ENCODE data around the gene MAN1A1. TPM values are rescaled to one million over a fixed set of nuclear protein-coding genes. Genes with fewer than 3 reads are reported as not detected.

Gene MAN1A1
- total and polyA plus RNA-seq, 2 of the 4 experiments (the other 2 are of a cell fraction), result 5.9 to 6.4 TPM

DNA sequence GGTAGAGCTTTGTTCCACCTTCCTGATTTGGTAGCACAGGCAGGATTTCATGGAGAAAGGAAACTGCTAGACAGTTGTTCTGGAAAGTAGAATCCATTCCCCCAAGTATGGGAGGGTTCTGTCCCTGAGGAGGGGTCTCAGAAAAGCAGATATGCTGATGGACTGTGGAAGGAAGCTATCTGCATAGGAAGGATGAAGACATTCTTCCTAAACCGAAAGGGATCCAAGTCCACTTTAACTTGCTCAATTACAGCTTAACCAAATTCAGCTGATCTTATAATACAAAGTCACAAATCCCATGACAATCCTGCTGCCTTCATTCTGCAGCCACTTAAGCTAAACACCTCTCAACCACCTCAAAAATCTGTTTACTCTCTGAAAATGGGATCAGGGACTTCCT, 2.6 kb downstream of the MAN1A1 start:
- no peak overlapping the region for H2BK120ac ChIP-seq (ENCODE audit: low read depth, low read length)
- peak overlapping the region; percentile 22; the same call in 1 of the 2 replicates for H3K4me3 ChIP-seq (ENCODE audit: insufficient read depth, low read depth, low read length)
- ChIA-PET CTCF (interaction anchor here (0.8 to 0.9 kb wide), 2 partner anchors 218 to 371 kb away, joined by 3 read pairs; no protein-coding TSS in a partner anchor), POLR2A (ENCODE audit: unreplicated experiment) (no interaction called here)
- no peak overlapping the region for H4K8ac ChIP-seq (ENCODE audit: low read depth in 2 of 2, low read length in 2 of 2)
- H3K27ac ChIP-seq (ENCODE audit: insufficient read depth, low read length), result no peak overlapping the region
- DNase-seq (no peak), ATAC-seq (ENCODE audit: low read depth) (no peak)
- no peak overlapping the region for H2BK15ac ChIP-seq (ENCODE audit: low read depth, low read length)
- H3K9ac ChIP-seq (ENCODE audit: low read depth, low read length), result no peak overlapping the region
- no peaks in the 10 kb centered on the region; the same call in 1 of the 2 replicates for H3K9me1 ChIP-seq (ENCODE audit: insufficient read depth, low read length)
- H2AK9ac ChIP-seq (replicated peaks; ENCODE audit: low read depth, low read length, poor library complexity), result no peak overlapping the region
- H3K18ac ChIP-seq (ENCODE audit: low read depth, low read length), result no peak overlapping the region
- H3K56ac ChIP-seq (ENCODE audit: extremely low read depth, insufficient read depth, low read length), result no peak overlapping the region
- H3K79me1 ChIP-seq (ENCODE audit: low read depth in 1 of 2, low read length in 2 of 2), result peaks cover 5 to 16% of the 10 kb centered on the region in 2 experiments; a peak in 3 of 4 replicates
- no TSS peak for BruUV-seq (replicated peaks)
- no peak overlapping the region for H2BK5ac ChIP-seq (ENCODE audit: low read depth, low read length, poor library complexity, severe bottlenecking)
- peak overlapping the region; percentile 86 for H3K4me2 ChIP-seq (ENCODE audit: low read depth, low read length)
- H3K9me3 ChIP-seq (ENCODE audit: control insufficient read depth, insufficient read depth, low read length), result no peaks in the 10 kb centered on the region
- WGBS, 2 experiments (ENCODE audit: extremely low coverage in 2 of 2, insufficient read length in 1 of 2), result no CpG with 5 or more reads among the region's 1 CpG
- no peak overlapping the region for H2AK5ac ChIP-seq (ENCODE audit: low read depth, low read length)
- no peaks in the 10 kb centered on the region for H3K27me3 ChIP-seq (ENCODE audit: control insufficient read depth, insufficient read depth, low read length)
- no peak overlapping the region; the same call in 1 of the 2 replicates for H3K14ac ChIP-seq (replicated peaks; ENCODE audit: low read depth, low read length)
- H3K23ac ChIP-seq (ENCODE audit: low read depth, low read length), result no peak overlapping the region
- dilution Hi-C loops (cut with HindIII; ENCODE audit: low sequenced_read_pairs, unreplicated experiment) (no loop called here), in situ Hi-C loops (cut with MboI; ENCODE audit: low sequenced_read_pairs) (loop anchor here (5.0 kb wide), 1 partner anchor 195 kb away; no protein-coding TSS in a partner anchor), intact Hi-C loops (cut with micrococcal nuclease) (loop anchor here (1.0 to 10.0 kb wide), 3 partner anchors 85 to 1988 kb away; partner anchors contain the start of gene TBC1D32)
- H2BK20ac ChIP-seq (ENCODE audit: low read depth, low read length), result no peak overlapping the region
- no peak overlapping the region for H2AFZ ChIP-seq (replicated peaks; ENCODE audit: low read length, poor library complexity)
- H4K91ac ChIP-seq (ENCODE audit: insufficient read depth, low read depth, low read length), result no peak overlapping the region
- TF ChIP-seq MAZ (IDR thresholded peaks at IDR 0.05; ENCODE audit: borderline replicate concordance, low read depth, low read length) (no peak), NFE2L2 (IDR thresholded peaks at IDR 0.05; ENCODE audit: low read depth, low read length) (no peak), SMC3 (IDR thresholded peaks at IDR 0.05; ENCODE audit: low read depth, low read length) (no peak), CHD1 (IDR thresholded peaks at IDR 0.05; ENCODE audit: low read depth, low read length) (no peak), RAD21 (IDR thresholded peaks at IDR 0.05; ENCODE audit: low read length) (no peak), CEBPB (IDR thresholded peaks at IDR 0.05; ENCODE audit: low read depth, low read length) (no peak), MXI1 (IDR thresholded peaks at IDR 0.05; ENCODE audit: borderline replicate concordance, low read depth, low read length) (no peak), FOS (IDR thresholded peaks at IDR 0.05; ENCODE audit: low read depth, low read length) (no peak), BHLHE40 (IDR thresholded peaks at IDR 0.05; ENCODE audit: low read depth, low read length) (no peak), RFX5 (IDR thresholded peaks at IDR 0.05; ENCODE audit: low read depth, low read length) (no peak), MAFK (IDR thresholded peaks at IDR 0.05; ENCODE audit: low read depth, low read length) (no peak), RCOR1 (IDR thresholded peaks at IDR 0.05; ENCODE audit: insufficient replicate concordance, low read length) (no peak), POLR2A (IDR thresholded peaks at IDR 0.05; ENCODE audit: low read depth, low read length) (no peak), CTCF (conservative IDR thresholded peaks at IDR 0.05; ENCODE audit: low read depth, low read length) (no peak)
- TF ChIP-seq, protein P1, sequence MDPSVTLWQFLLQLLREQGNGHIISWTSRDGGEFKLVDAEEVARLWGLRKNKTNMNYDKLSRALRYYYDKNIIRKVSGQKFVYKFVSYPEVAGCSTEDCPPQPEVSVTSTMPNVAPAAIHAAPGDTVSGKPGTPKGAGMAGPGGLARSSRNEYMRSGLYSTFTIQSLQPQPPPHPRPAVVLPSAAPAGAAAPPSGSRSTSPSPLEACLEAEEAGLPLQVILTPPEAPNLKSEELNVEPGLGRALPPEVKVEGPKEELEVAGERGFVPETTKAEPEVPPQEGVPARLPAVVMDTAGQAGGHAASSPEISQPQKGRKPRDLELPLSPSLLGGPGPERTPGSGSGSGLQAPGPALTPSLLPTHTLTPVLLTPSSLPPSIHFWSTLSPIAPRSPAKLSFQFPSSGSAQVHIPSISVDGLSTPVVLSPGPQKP (IDR thresholded peaks at IDR 0.05; ENCODE audit: borderline replicate concordance, low read depth, low read length), result no peak
- TF ChIP-seq, protein P2, sequence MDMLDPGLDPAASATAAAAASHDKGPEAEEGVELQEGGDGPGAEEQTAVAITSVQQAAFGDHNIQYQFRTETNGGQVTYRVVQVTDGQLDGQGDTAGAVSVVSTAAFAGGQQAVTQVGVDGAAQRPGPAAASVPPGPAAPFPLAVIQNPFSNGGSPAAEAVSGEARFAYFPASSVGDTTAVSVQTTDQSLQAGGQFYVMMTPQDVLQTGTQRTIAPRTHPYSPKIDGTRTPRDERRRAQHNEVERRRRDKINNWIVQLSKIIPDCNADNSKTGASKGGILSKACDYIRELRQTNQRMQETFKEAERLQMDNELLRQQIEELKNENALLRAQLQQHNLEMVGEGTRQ (IDR thresholded peaks at IDR 0.05; ENCODE audit: low read depth, low read length), result no peak
- no peak overlapping the region for H4K5ac ChIP-seq (ENCODE audit: low read depth, low read length)
- H4K20me1 ChIP-seq (ENCODE audit: insufficient read depth, low read length), result no peaks in the 10 kb centered on the region
- no peak overlapping the region for H3K4ac ChIP-seq (ENCODE audit: low read depth, low read length)
- H3K36me3 ChIP-seq (ENCODE audit: control insufficient read depth, insufficient read depth, low read length), result no peaks in the 10 kb centered on the region
- H3K4me1 ChIP-seq (ENCODE audit: control insufficient read depth, insufficient read depth, low read length), result peaks cover 5% of the 10 kb centered on the region; the same call in 1 of the 2 replicates
